H9 (cell line): ENCODE results near the gene TMIGD3. TPM values are rescaled to one million over a fixed set of nuclear protein-coding genes. Genes with fewer than 3 reads are reported as not detected.

Experiments used
- DNase-seq: peaks from one replicate; pipeline ENCODE4 v3.0.0-alpha.2; 2017
- H2AFZ ChIP-seq: one replicate; pipeline ENCODE4 v1.6.1; 2013; ENCODE audit warnings: mild to moderate bottlenecking, low read length, control low read depth, moderate library complexity
- H2AK5ac ChIP-seq: 2 replicates; pipeline ENCODE4 v1.6.1; 2013; ENCODE audit warnings: low read length, control low read depth, mixed read lengths; ENCODE audit not compliant: insufficient read length
- H2BK120ac ChIP-seq: one replicate; pipeline ENCODE4 v1.6.1; 2013; ENCODE audit warnings: low read depth, mild to moderate bottlenecking, low read length, control low read depth, inconsistent platforms; ENCODE audit not compliant: poor library complexity, severe bottlenecking
- H2BK12ac ChIP-seq: 2 replicates; pipeline ENCODE4 v1.6.1; 2013; ENCODE audit warnings: low read length, control low read depth, mixed read lengths, low read depth; ENCODE audit not compliant: insufficient read length
- H2BK15ac ChIP-seq: 2 replicates; pipeline ENCODE4 v1.6.1; 2013; ENCODE audit warnings: low read depth, low read length, control low read depth
- H2BK20ac ChIP-seq: one replicate; pipeline ENCODE4 v1.6.1; 2013; ENCODE audit warnings: low read depth, mild to moderate bottlenecking, low read length, control low read depth, inconsistent platforms; ENCODE audit not compliant: poor library complexity, severe bottlenecking
- H2BK5ac ChIP-seq: 2 replicates; pipeline ENCODE4 v1.6.1; 2013; ENCODE audit warnings: low read length, control low read depth, mixed read lengths; ENCODE audit not compliant: insufficient read length
- H3K14ac ChIP-seq: 2 replicates; pipeline ENCODE4 v1.6.1; 2013; ENCODE audit warnings: low read length, control low read depth; ENCODE audit not compliant: insufficient read depth
- H3K18ac ChIP-seq: 2 replicates; pipeline ENCODE4 v1.6.1; 2013; ENCODE audit warnings: low read depth, mild to moderate bottlenecking, mixed read lengths, low read length, control low read depth; ENCODE audit not compliant: insufficient read length
- H3K23ac ChIP-seq: 2 replicates; pipeline ENCODE4 v1.6.1; 2013; ENCODE audit warnings: low read length, control low read depth, mixed read lengths, low read depth; ENCODE audit not compliant: insufficient read length
- H3K23me2 ChIP-seq: 2 replicates; pipeline ENCODE4 v1.6.1; 2013; ENCODE audit warnings: low read depth, mild to moderate bottlenecking, mixed read lengths, low read length, control low read depth; ENCODE audit not compliant: insufficient read length, poor library complexity, severe bottlenecking
- H3K27ac ChIP-seq: 2 replicates; pipeline ENCODE4 v1.5.1; 2013; ENCODE audit warnings: low read length, control low read depth, mixed read lengths, low read depth; ENCODE audit not compliant: insufficient read length
- H3K27me3 ChIP-seq: 2 replicates; pipeline ENCODE4 v1.6.1; 2013; ENCODE audit warnings: low read length, control low read depth, inconsistent platforms; ENCODE audit not compliant: insufficient read depth
- H3K4ac ChIP-seq: 2 replicates; pipeline ENCODE4 v1.6.1; 2013; ENCODE audit warnings: low read depth, mild to moderate bottlenecking, control low read depth, inconsistent platforms, low read length, moderate library complexity
- H3K4me1 ChIP-seq: 2 replicates; pipeline ENCODE4 v1.6.1; 2013; ENCODE audit warnings: low read length, control low read depth, inconsistent platforms; ENCODE audit not compliant: insufficient read depth
- H3K4me2 ChIP-seq: 2 replicates; pipeline ENCODE4 v1.6.1; 2013; ENCODE audit warnings: low read length, control low read depth, mixed read lengths; ENCODE audit not compliant: insufficient read length, insufficient read depth
- H3K56ac ChIP-seq: 2 replicates; pipeline ENCODE4 v1.6.1; 2013; ENCODE audit warnings: low read depth, mild to moderate bottlenecking, mixed read lengths, low read length, control low read depth; ENCODE audit not compliant: insufficient read length
- H3K79me1 ChIP-seq: 2 replicates; pipeline ENCODE4 v1.6.1; 2013; ENCODE audit warnings: low read depth, mild to moderate bottlenecking, moderate library complexity, low read length, control low read depth, inconsistent platforms; ENCODE audit not compliant: insufficient read depth, poor library complexity, severe bottlenecking
- H3K79me2 ChIP-seq: 2 replicates; pipeline ENCODE4 v1.6.1; 2013; ENCODE audit warnings: low read length, control low read depth, inconsistent platforms; ENCODE audit not compliant: insufficient read depth
- H3K9ac ChIP-seq: 2 replicates; pipeline ENCODE4 v1.6.1; 2013; ENCODE audit warnings: low read length, control low read depth, mixed read lengths; ENCODE audit not compliant: insufficient read length; ENCODE audit errors: extremely low read depth
- H3K9me3 ChIP-seq: one replicate; pipeline ENCODE4 v1.6.1; 2013; ENCODE audit warnings: low read depth, low read length, inconsistent platforms; ENCODE audit not compliant: control insufficient read depth
- H3T11ph ChIP-seq: one replicate; pipeline ENCODE4 v1.6.1; 2013; ENCODE audit warnings: mild to moderate bottlenecking, low read length, control low read depth, inconsistent platforms
- H4K20me1 ChIP-seq: one replicate; pipeline ENCODE4 v1.6.1; 2013; ENCODE audit not compliant: control insufficient read depth, insufficient read length, insufficient read depth
- H4K5ac ChIP-seq: 2 replicates; pipeline ENCODE4 v1.6.1; 2013; ENCODE audit warnings: low read depth, mild to moderate bottlenecking, mixed read lengths, low read length, control low read depth; ENCODE audit not compliant: insufficient read length
- H4K8ac ChIP-seq: replicated peaks from 2 replicates; pipeline ENCODE4 v1.6.1; 2013; ENCODE audit warnings: low read length, control low read depth, mixed read lengths, low read depth; ENCODE audit not compliant: insufficient read length
- H4K91ac ChIP-seq: 2 replicates; pipeline ENCODE4 v1.6.1; 2013; ENCODE audit warnings: low read depth, mild to moderate bottlenecking, moderate library complexity, mixed read lengths, low read length, control low read depth; ENCODE audit not compliant: insufficient read length
- H3K27ac Mint-ChIP-seq, 3 experiments: 2 replicates in 2 of 3; 3 replicates in 1 of 3; pipeline ENCODE4 v1.8.0; 2020 to 2021; ENCODE audit warnings: mixed read lengths in 3 of 3, mild to moderate bottlenecking in 1 of 3, moderate library complexity in 1 of 3
- H3K27me3 Mint-ChIP-seq: 2 replicates; pipeline ENCODE4 v1.8.0; 2021; ENCODE audit warnings: low read depth, mild to moderate bottlenecking, moderate library complexity, mixed read lengths
- H3K36me3 Mint-ChIP-seq, 3 experiments: 2 replicates in 2 of 3; 3 replicates in 1 of 3; pipeline ENCODE4 v1.8.0; 2020 to 2021; ENCODE audit warnings: low read depth in 3 of 3, mixed read lengths in 3 of 3; ENCODE audit not compliant: insufficient read depth in 1 of 3
- H3K4me1 Mint-ChIP-seq, 2 experiments: 2 replicates each; pipeline ENCODE4 v1.8.0; 2020; ENCODE audit warnings: mixed read lengths in 2 of 2
- H3K4me3 Mint-ChIP-seq, 2 experiments: 2 replicates in 1 of 2; 3 replicates in 1 of 2; pipeline ENCODE4 v1.8.0; 2020 to 2021; ENCODE audit warnings: mild to moderate bottlenecking in 2 of 2, mixed read lengths in 2 of 2, moderate library complexity in 1 of 2
- H3K9me3 Mint-ChIP-seq, 2 experiments: 2 replicates in 1 of 2; 3 replicates in 1 of 2; pipeline ENCODE4 v1.8.0; 2020; ENCODE audit warnings: mild to moderate bottlenecking in 2 of 2, mixed read lengths in 2 of 2, moderate library complexity in 1 of 2
- CTCF ChIP-seq: fragments of 200-600 bp; sonication (generic); conservative IDR thresholded peaks from 3 replicates; pipeline ENCODE4 v1.8.0; 2021; ENCODE audit warnings: antibody characterized with exemption, mild to moderate bottlenecking
- WGBS: extraction: QIAGEN DNeasy Blood & Tissue Kit; methylation state at CpG from one replicate; pipeline ENCODE4 v1.1.7; 2013; ENCODE audit warnings: missing lambda C conversion rate, low lambda C conversion rate, mixed read lengths; ENCODE audit not compliant: insufficient read length; ENCODE audit errors: extremely low coverage; 5-methylcytosine and 5-hydroxymethylcytosine counted together
- total RNA-seq: library from RNA; stranded (reverse); gene quantifications from 2 replicates; pipeline ENCODE4 v1.2.1, GENCODE V29; 2021

Gene TMIGD3
- total RNA-seq, 1 experiment from 2014 or later = not detected

- no peaks in the 10 kb centered on the region for H3K79me1 ChIP-seq
- WGBS = no CpG with 5 or more reads among the region's 14 CpGs
- H3K9me3 ChIP-seq = no peaks in the 10 kb centered on the region
- no peaks in the 10 kb centered on the region for H3K27me3 ChIP-seq
- peaks cover 0 to 1% of the 10 kb centered on the region in 2 experiments; a peak in 2 of 5 replicates for H3K9me3 Mint-ChIP-seq
- no peaks in the 10 kb centered on the region for H4K20me1 ChIP-seq
- H3K23me2 ChIP-seq = no peaks in the 10 kb centered on the region
- peaks cover 10% of the 10 kb centered on the region for H3K27me3 Mint-ChIP-seq
- H3K18ac ChIP-seq = peak overlapping the region; percentile 37
- DNase-seq = peak; percentile 34
- no peak overlapping the region for H3K4me2 ChIP-seq
- no peak overlapping the region for H4K8ac ChIP-seq
- no peak overlapping the region for H4K5ac ChIP-seq
- H3K14ac ChIP-seq = no peak overlapping the region; the same call in 1 of the 2 replicates
- H3K9ac ChIP-seq = no peak overlapping the region
- no peak overlapping the region for H3T11ph ChIP-seq
- H3K79me2 ChIP-seq = no peaks in the 10 kb centered on the region
- peaks cover 0 to 1% (median 0%) of the 10 kb centered on the region in 3 experiments; a peak in 2 of 7 replicates for H3K36me3 Mint-ChIP-seq
- H2BK20ac ChIP-seq = no peak overlapping the region
- H3K23ac ChIP-seq = no peak overlapping the region
- peak overlapping the region; percentile 50 for H2BK12ac ChIP-seq
- H3K4me1 ChIP-seq = peaks cover 6% of the 10 kb centered on the region
- no peak overlapping the region for H3K27ac ChIP-seq
- peak overlapping the region in 2 of 3 experiments; percentile 16; a peak in 3 of 7 replicates for H3K27ac Mint-ChIP-seq
- no peak for TF ChIP-seq CTCF
- no peak overlapping the region for H2BK15ac ChIP-seq
- no peak overlapping the region for H2AFZ ChIP-seq
- no peak overlapping the region for H4K91ac ChIP-seq
- peak overlapping the region; percentile 29 for H2BK120ac ChIP-seq
- no peak overlapping the region for H3K56ac ChIP-seq
- H2BK5ac ChIP-seq = no peak overlapping the region
- H2AK5ac ChIP-seq = no peak overlapping the region
- H3K4me3 Mint-ChIP-seq = peak overlapping the region in 1 of 2 experiments; percentile 9; a peak in 1 of 5 replicates
- H3K4ac ChIP-seq = no peak overlapping the region
- peaks cover 24 to 31% of the 10 kb centered on the region in 2 experiments for H3K4me1 Mint-ChIP-seq
These were observed 38.8 kb upstream of the TMIGD3 start for GRCh38 chr1:111542187-111542586.
